GM19099 (cell line): ENCODE data around the gene CFAP46.

Experiments
- POLR2A ChIP-seq: IDR thresholded peaks from 3 replicates; pipeline ENCODE4 v1.6.1; 2011; ENCODE audit warnings: low read depth; ENCODE audit not compliant: insufficient read length; ENCODE audit errors: extremely low read depth

CFAP46 gene

GRCh38 chr10:132910186-132910880 is 32.0 kb downstream of the CFAP46 start:
- TF ChIP-seq POLR2A, result no peak

- TF ChIP-seq POLR2A, result no peak
These were observed 32.8 kb downstream of the CFAP46 start for GRCh38 chr10:132909491-132910071.

- TF ChIP-seq POLR2A, result no peak
These were observed 33.6 kb downstream of the CFAP46 start for GRCh38 chr10:132908621-132909295.

- no peak for TF ChIP-seq POLR2A
These were observed 34.3 kb downstream of the CFAP46 start for GRCh38 chr10:132907821-132908620.

GRCh38 chr10:132906836-132907235 is 35.5 kb downstream of the CFAP46 start:
- TF ChIP-seq POLR2A, result no peak

- no peak for TF ChIP-seq POLR2A
These were observed 36.3 kb downstream of the CFAP46 start for GRCh38 chr10:132906106-132906505.

GRCh38 chr10:132905661-132906060 is 36.7 kb downstream of the CFAP46 start:
- TF ChIP-seq POLR2A, result no peak

- TF ChIP-seq POLR2A, result no peak
These were observed 37.3 kb downstream of the CFAP46 start for GRCh38 chr10:132904814-132905649.

- no peak for TF ChIP-seq POLR2A
These were observed 38.1 kb downstream of the CFAP46 start for GRCh38 chr10:132904181-132904813.

- no peak for TF ChIP-seq POLR2A
These were observed 41.0 kb downstream of the CFAP46 start for GRCh38 chr10:132901351-132901750.

- TF ChIP-seq POLR2A, result no peak
These were observed 42.1 kb downstream of the CFAP46 start for GRCh38 chr10:132900211-132900756.

GRCh38 chr10:132899751-132900065 is 42.7 kb downstream of the CFAP46 start:
- TF ChIP-seq POLR2A, result no peak

- no peak for TF ChIP-seq POLR2A
These were observed 43.2 kb downstream of the CFAP46 start for GRCh38 chr10:132899054-132899750.
